Measurements from ENCODE around the gene YAF2.

DNA sequence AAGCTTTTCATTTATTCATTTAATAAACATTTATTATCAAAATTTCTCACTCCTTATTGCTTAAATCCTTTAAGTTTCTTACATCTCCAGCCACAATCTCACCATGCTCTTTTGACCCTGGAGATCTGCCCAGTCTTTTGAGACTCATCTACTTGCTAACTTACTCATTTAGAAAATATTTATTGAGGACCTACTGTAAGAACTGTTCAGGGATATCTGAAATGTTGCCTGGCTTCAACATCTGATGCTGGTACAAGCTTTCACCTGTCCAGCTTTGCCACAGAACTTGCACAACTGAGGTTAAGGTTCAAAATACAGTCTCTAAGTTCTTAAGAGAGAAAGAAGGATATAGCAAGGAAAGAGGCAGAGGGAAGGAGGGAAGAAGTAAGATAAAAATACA lies 75.9 kb downstream of the YAF2 start:
- no peak for TF ChIP-seq CTCF (IDR thresholded peaks at IDR 0.05)
- no peak for TF ChIP-seq EZH2 (IDR thresholded peaks at IDR 0.05; ENCODE audit: borderline replicate concordance, insufficient read depth, low read depth, low read length, poor library complexity, severe bottlenecking)
